ENCODE data around the gene NANS. TPM values are rescaled to one million over a fixed set of nuclear protein-coding genes. Genes with fewer than 3 reads are reported as not detected.
"Not testable (repeated sequence)": the region's sequence is repeated elsewhere in the genome, so short reads cannot be mapped to it uniquely, and the experiment has no call there.

NANS gene
- total RNA-seq (2014; rRNA removed), result 68.0 and 73.1 TPM in 2 replicates
- 92.9 TPM for polyA plus RNA-seq (2012)

- peak; percentile 95 for DNase-seq (ENCODE audit: low read depth)
Observed at GRCh38 chr9:98056269-98057137, at the start of gene NANS. NANS (plus strand) TSS chr9:98056732; CDS start chr9:98056809, 77 bp downstream.

- DNase-seq (ENCODE audit: low read depth), result peak; percentile 18
Observed at GRCh38 chr9:98007251-98007928, 49.1 kb upstream of the NANS start.

GRCh38 chr9:98008764-98009163 is 47.8 kb upstream of the NANS start:
- no peak for DNase-seq (ENCODE audit: low read depth)

GRCh38 chr9:98009437-98009836 is 47.1 kb upstream of the NANS start:
- no peak for DNase-seq (ENCODE audit: low read depth)

GRCh38 chr9:98009936-98010335 is 46.6 kb upstream of the NANS start:
- DNase-seq (ENCODE audit: low read depth), result peak; percentile 17

- peak; percentile 33 for DNase-seq (ENCODE audit: low read depth)
Observed at GRCh38 chr9:98010445-98010844, 46.1 kb upstream of the NANS start.

- no peak for DNase-seq (ENCODE audit: low read depth)
Observed at GRCh38 chr9:98011122-98011521, 45.4 kb upstream of the NANS start.

GRCh38 chr9:98016137-98016680 is 40.3 kb upstream of the NANS start:
- DNase-seq (ENCODE audit: low read depth), result no peak

GRCh38 chr9:98017306-98017705 is 39.2 kb upstream of the NANS start:
- no peak for DNase-seq (ENCODE audit: low read depth)

- DNase-seq (ENCODE audit: low read depth), result no peak
Observed at GRCh38 chr9:98018347-98018746, 38.2 kb upstream of the NANS start.

GRCh38 chr9:98019098-98019497 is 37.4 kb upstream of the NANS start:
- no peak for DNase-seq (ENCODE audit: low read depth)

GRCh38 chr9:98019869-98020268 is 36.7 kb upstream of the NANS start:
- not testable (repeated sequence) for DNase-seq (ENCODE audit: low read depth)

- DNase-seq (ENCODE audit: low read depth), result no peak
Observed at GRCh38 chr9:98020476-98021145, 35.9 kb upstream of the NANS start.

GRCh38 chr9:98021306-98022040 is 35.1 kb upstream of the NANS start:
- no peak for DNase-seq (ENCODE audit: low read depth)

- DNase-seq (ENCODE audit: low read depth), result peak; percentile 28
Observed at GRCh38 chr9:98022447-98022846, 34.1 kb upstream of the NANS start.

- DNase-seq (ENCODE audit: low read depth), result no peak
Observed at GRCh38 chr9:98024702-98025101, 31.8 kb upstream of the NANS start.

- DNase-seq (ENCODE audit: low read depth), result no peak
Observed at GRCh38 chr9:98031169-98031568, 25.4 kb upstream of the NANS start.

GRCh38 chr9:98031935-98032334 is 24.6 kb upstream of the NANS start:
- no peak for DNase-seq (ENCODE audit: low read depth)

- DNase-seq (ENCODE audit: low read depth), result peak; percentile 60
Observed at GRCh38 chr9:98034593-98035546, 21.7 kb upstream of the NANS start.

GRCh38 chr9:98037357-98037756 is 19.2 kb upstream of the NANS start:
- no peak for DNase-seq (ENCODE audit: low read depth)
